Tibial artery (tissue), 4 donors: ENCODE data around the gene ASPG.

ENCODE experiments used
- DNase-seq, 2 donors: peaks; one replicate each; pipeline ENCODE4 v3.0.0-alpha.2; 2019
- H3K27ac ChIP-seq, 2 donors: fragments of 200-600 bp; sonication (generic) in 1 of 2; 1 replicate in 1 of 2; 2 replicates in 1 of 2; pipeline ENCODE4 v1.5.1; 2018 to 2019; ENCODE audit warnings: mild to moderate bottlenecking in 1 of 2
- H3K27me3 ChIP-seq, 2 donors: fragments of 200-600 bp; sonication (generic) in 1 of 2; one replicate each; pipeline versions ENCODE4 v1.5.1 to v1.6.0; 2016 to 2019
- H3K36me3 ChIP-seq, 3 donors: fragments of 200-600 bp; sonication (generic) in 2 of 3; one replicate each; pipeline ENCODE4 v1.5.1; 2016 to 2019; ENCODE audit warnings: mild to moderate bottlenecking in 2 of 3
- H3K4me1 ChIP-seq, 4 donors: fragments of 200-600 bp; sonication (generic) in 2 of 4; 1 replicate in 3 of 4; 2 replicates in 1 of 4; pipeline ENCODE4 v1.5.1; 2016 to 2019
- H3K4me3 ChIP-seq, 2 donors: fragments of 200-600 bp; sonication (generic) in 1 of 2; 1 replicate in 1 of 2; 2 replicates in 1 of 2; pipeline ENCODE4 v1.5.1; 2018 to 2019; ENCODE audit warnings: mild to moderate bottlenecking in 2 of 2
- H3K9me3 ChIP-seq, 3 donors: fragments of 200-600 bp; sonication (generic) in 1 of 3; one replicate each; pipeline ENCODE4 v1.5.1; 2016 to 2019
- intact Hi-C: fragments of 100-400 bp; cut with DNase I; formaldehyde crosslinking; loops from one replicate; pipeline ENCODE4 v1.15.0; 2023; ENCODE audit warnings: low total_unique reads
- TF ChIP-seq, protein P1 (sequence below), 2 experiments: fragments of 200-600 bp in 1 of 2; fragments of 450-650 bp in 1 of 2; IDR thresholded peaks; one replicate each; pipeline ENCODE4 v1.5.1; 2017 to 2019; ENCODE audit warnings: antibody characterized with exemption in 2 of 2, mild to moderate bottlenecking in 1 of 2, moderate library complexity in 1 of 2

The ASPG gene

GRCh38 chr14:104101651-104102281, 16.3 kb downstream of the ASPG start:
- peaks cover 0 to 40% of the 10 kb centered on the region in 2 donors for H3K27me3 ChIP-seq
- peak in 1 of 2 donors; percentile 51 for DNase-seq
- peaks cover 0 to 4% (median 0%) of the 10 kb centered on the region in 4 donors for H3K4me1 ChIP-seq
- H3K36me3 ChIP-seq: no peaks in the 10 kb centered on the region
- intact Hi-C loops: no loop called here
- no peaks in the 10 kb centered on the region for H3K9me3 ChIP-seq
- H3K27ac ChIP-seq: no peak overlapping the region
- no peak overlapping the region for H3K4me3 ChIP-seq
- TF ChIP-seq, protein P1, sequence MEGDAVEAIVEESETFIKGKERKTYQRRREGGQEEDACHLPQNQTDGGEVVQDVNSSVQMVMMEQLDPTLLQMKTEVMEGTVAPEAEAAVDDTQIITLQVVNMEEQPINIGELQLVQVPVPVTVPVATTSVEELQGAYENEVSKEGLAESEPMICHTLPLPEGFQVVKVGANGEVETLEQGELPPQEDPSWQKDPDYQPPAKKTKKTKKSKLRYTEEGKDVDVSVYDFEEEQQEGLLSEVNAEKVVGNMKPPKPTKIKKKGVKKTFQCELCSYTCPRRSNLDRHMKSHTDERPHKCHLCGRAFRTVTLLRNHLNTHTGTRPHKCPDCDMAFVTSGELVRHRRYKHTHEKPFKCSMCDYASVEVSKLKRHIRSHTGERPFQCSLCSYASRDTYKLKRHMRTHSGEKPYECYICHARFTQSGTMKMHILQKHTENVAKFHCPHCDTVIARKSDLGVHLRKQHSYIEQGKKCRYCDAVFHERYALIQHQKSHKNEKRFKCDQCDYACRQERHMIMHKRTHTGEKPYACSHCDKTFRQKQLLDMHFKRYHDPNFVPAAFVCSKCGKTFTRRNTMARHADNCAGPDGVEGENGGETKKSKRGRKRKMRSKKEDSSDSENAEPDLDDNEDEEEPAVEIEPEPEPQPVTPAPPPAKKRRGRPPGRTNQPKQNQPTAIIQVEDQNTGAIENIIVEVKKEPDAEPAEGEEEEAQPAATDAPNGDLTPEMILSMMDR (IDR thresholded peaks at IDR 0.05): no peak

DNA sequence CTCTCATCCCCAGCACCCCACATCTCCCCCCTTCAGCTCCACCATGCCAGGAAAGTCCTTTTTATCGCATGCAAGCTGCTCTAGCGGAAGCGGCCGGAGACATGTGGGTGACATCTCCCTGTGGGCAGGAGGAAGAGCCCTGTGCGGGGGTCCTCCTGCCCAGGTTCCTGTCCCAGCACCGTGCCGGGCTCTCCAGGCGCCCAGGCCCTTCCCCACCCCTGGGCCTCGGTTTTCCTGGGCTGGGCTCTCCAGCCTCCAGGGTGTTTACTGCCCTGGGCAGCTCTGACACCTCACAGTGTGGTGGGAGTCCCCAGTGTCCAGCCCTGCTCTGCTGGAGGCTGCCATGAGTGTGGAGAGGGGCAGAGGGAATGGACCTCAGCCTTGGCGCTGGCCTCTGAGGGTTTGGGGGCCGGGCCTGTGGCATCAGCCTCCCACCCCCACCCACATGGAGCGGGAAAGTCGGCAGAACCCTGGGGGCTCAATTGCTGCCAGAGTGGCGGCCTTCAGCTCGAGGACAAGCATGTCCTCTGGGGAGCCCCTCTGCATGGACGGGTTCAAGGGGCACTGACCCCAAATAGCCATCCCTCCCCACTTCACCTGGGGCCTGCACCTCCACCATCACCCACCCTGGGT, 16.9 kb downstream of the ASPG start:
- peak in 1 of 2 donors; percentile 45 for DNase-seq
- H3K4me1 ChIP-seq: peaks cover 0 to 4% (median 0%) of the 10 kb centered on the region in 4 donors
- H3K27me3 ChIP-seq: peaks cover 0 to 45% of the 10 kb centered on the region in 2 donors
- H3K9me3 ChIP-seq: no peaks in the 10 kb centered on the region
- TF ChIP-seq, protein P1 (IDR thresholded peaks at IDR 0.05): no peak
- no peak overlapping the region for H3K27ac ChIP-seq
- no peak overlapping the region for H3K4me3 ChIP-seq
- intact Hi-C loops: no loop called here
- no peaks in the 10 kb centered on the region for H3K36me3 ChIP-seq

DNA sequence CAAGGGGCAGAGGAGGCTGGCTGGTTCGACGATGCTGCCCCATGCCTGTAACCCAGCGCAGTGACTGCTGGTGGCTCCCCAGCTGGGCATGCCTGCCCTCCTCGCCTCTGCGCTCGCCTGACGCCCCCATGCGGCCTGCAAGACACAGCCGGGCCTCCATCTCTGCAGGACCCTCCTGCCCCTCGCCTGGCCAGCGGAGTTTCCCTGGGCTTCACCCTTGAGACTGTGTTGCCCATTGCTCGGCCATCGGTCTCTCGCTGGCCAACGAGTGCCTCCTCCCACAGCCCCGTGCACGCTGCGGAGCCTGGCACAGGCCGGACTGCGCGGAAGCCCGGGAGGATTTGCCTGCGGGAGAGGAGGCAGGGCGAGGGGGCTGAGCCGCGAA, 17.6 kb downstream of the ASPG start:
- Histone ChIP-seq H3K4me1 (peaks cover 0 to 4% (median 0%) of the 10 kb centered on the region in 4 donors), H3K27ac (no peak overlapping the region)
- intact Hi-C loops: no loop called here

DNA sequence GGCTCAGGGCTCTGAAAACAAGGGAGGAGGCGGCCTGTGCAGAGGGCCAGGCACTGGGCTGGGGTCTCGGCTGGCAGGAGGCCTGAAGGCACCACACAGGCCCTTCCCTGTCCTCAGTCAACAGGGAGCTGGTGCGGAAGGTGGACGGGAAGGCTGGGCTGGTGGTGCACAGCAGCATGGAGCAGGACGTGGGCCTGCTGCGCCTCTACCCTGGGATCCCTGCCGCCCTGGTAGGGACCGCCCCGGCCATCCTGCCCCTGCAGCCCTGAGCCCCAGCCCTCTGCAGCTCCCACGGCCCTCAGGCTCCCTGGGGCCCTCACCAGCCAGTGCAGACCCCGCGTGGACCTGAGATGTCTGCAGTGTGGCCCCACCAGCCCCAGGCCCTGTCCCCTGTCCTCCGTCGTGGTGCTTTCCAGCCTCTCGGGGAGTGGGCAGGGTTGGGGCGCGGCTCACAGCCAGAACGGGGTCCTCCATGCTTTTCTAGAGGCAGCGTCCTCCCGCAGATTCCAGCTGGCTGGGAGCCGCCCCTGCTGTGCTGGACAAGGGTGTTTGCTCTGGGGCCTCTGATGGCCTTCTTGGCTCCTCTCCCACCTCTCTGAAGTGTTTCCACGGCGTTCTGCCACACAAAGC, 18.1 kb downstream of the ASPG start:
- Histone ChIP-seq H3K27ac (no peak overlapping the region), H3K4me3 (no peak overlapping the region), H3K4me1 (peaks cover 0 to 4% (median 0%) of the 10 kb centered on the region in 4 donors), H3K9me3 (no peaks in the 10 kb centered on the region), H3K36me3 (no peaks in the 10 kb centered on the region), H3K27me3 (peaks cover 0 to 52% of the 10 kb centered on the region in 2 donors)
- TF ChIP-seq, protein P1 (IDR thresholded peaks at IDR 0.05): no peak
- peak in 1 of 2 donors; percentile 63 for DNase-seq
- intact Hi-C loops: no loop called here

More for the DNA sequence above, 17.6 kb downstream of the ASPG start:
- H3K4me3 ChIP-seq: no peak overlapping the region
- TF ChIP-seq, protein P1 (IDR thresholded peaks at IDR 0.05): no peak
- peak in 1 of 2 donors; percentile 53 for DNase-seq
- no peaks in the 10 kb centered on the region for H3K9me3 ChIP-seq
- peaks cover 0 to 51% of the 10 kb centered on the region in 2 donors for H3K27me3 ChIP-seq
- no peaks in the 10 kb centered on the region for H3K36me3 ChIP-seq

GRCh38 chr14:104104076-104104901, 18.8 kb downstream of the ASPG start:
- Histone ChIP-seq H3K27me3 (peaks cover 0 to 57% of the 10 kb centered on the region in 2 donors), H3K4me1 (peaks cover 0 to 4% (median 0%) of the 10 kb centered on the region in 4 donors), H3K27ac (no peak overlapping the region), H3K36me3 (no peaks in the 10 kb centered on the region), H3K4me3 (no peak overlapping the region), H3K9me3 (no peaks in the 10 kb centered on the region)
- intact Hi-C loops: no loop called here
- peak in 1 of 2 donors; percentile 57 for DNase-seq
- TF ChIP-seq, protein P1 (IDR thresholded peaks at IDR 0.05): no peak
